HS-27A (cell line): Measurements from ENCODE around the gene SS18L1.

ENCODE experiments used
- DNase-seq: peaks from one replicate; pipeline ENCODE4 v3.0.0-alpha.2; 2012; ENCODE audit warnings: low read depth, missing footprints

The SS18L1 gene

DNA sequence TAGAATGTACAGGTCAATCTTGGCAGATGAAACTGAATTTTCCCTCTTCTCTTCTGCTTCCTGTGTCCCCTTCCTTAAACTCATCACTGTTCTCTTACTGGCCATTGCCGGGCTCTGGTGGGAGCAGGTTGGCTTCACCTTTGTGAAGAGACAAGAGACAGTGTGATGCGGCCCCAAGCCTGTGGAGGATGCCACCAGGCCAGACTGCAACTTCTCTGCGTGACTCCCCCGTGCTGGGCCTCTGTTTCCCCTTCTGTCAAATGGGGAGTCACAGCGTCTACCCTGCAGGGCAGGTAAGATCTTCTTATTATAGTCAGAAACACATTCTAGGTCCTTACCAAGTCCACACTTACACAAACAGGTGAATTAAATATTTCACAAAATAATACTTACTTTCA is 23.2 kb upstream of the SS18L1 start:
- no peak for DNase-seq

DNA sequence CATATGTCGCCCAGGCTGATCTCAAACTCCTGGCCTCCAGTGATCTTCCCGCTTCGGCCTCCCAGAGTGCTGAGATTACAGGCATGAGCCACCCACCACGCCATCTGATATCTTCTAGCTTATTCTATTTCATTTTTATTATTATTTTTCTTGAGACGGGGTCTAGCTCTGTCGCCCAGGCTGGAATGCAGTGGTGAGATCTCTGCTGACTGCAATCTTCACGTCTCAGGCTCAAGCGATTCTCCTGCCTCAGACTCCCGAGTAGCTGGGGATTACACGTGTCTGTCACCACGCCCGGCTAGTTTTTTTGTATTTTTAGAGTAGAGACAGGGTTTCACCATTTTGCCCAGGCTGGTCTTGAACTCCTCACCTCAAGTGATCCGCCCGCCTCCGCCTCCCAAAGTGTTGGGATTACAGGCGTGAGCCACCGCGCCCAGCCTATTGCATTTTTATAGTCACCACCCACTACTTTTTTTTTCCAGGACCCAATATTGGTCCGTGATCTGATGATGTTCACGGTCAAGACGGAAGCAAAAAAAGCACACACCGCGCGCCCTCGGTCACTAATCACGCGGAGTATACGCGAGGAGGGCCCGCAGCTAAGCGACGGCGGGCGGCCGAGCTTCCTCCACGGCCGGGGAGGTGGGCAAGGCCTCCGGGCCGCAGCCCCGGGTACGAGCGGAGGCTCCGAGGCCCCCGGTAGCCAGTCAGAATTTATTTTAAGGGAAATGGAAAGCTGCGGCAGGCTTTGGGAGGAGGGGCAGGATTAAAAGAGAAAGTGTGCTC is 22.4 kb upstream of the SS18L1 start:
- DNase-seq: no peak

DNA sequence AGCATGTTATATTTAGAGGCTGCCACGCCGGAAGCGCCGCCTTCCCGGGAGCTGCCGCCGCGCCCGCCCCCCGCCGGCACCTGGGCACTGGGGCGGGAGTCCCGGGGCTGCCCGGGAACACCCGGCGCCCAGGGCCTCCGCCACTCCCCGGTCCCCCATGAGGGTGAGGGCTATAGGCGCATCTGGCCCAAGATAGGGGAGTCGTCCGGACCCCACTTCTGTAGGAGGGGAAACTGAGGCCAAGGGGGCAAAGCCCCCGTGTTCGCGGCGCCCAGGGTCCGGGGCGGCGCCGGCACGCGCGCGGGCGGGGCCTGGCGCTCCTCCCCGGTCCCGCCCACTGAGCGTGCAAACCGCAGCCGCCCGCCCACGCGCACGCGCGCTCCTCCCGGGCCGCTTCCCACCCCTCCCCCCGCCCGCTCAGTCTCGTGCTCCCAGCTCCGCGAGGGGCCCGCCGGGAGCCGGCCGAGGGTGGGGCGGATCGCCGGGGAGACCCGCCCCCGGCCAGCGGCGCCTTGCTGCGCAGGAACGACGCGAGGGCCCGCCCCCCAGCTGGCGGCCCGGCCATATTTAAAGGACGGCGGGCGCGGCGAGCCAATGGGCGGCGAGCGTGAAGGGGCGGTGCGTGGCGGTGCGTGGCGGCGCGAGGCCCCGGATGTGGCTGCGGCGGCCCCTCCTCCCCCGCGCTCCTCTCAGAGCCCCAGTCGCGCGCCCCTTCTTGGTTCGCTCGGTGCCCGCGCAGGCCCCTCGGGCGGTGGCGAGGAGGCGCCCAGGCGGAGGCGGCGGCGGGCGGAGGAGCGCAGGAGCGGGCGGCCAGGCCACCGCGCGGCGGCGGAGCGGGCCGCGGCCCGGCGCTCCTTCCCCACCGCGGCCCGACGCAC is 21.6 kb upstream of the SS18L1 start, which contains the start of gene LSM14B:
LSM14B (plus strand) TSS at position 700 of the 878 bp plus-strand sequence. CDS start 192 bp downstream, outside the sequence.
- peak; percentile 86 for DNase-seq

DNA sequence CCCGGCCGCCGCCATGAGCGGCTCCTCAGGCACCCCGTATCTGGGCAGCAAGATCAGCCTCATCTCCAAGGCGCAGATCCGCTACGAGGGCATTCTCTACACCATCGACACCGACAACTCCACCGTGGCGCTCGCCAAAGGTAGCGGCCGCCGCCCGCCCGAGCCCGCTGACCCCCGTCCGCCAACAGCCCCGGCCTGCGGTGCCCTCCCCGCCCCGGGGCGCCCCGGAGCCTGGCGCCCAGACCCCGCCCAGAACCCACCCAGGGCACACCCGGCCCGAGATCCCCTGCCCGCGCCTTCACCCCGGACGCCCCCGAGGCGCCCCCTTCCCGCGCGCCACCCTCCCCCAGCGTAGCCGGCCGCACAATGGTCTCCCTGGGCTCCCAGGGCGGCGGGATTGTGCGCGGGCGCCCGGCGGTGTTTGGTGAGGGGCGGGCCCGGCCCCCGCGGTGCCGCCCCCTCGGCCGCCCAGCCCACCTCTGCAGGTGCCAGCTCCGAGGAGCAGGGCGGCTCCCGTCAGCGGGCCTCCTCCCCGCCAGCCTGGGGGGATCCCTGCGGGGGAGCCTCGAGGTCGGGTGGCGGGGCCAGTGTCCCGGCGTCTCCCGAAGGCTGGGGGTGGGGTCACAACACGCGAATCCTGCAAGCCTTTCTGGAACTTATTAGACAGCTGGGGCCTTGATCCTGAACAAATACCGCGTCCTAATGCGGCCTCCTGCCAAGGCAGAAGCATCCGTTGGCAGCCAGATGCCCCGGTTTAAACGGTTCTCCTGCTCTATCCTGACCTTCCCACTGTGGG is 20.7 kb upstream of the SS18L1 start:
- no peak for DNase-seq

DNA sequence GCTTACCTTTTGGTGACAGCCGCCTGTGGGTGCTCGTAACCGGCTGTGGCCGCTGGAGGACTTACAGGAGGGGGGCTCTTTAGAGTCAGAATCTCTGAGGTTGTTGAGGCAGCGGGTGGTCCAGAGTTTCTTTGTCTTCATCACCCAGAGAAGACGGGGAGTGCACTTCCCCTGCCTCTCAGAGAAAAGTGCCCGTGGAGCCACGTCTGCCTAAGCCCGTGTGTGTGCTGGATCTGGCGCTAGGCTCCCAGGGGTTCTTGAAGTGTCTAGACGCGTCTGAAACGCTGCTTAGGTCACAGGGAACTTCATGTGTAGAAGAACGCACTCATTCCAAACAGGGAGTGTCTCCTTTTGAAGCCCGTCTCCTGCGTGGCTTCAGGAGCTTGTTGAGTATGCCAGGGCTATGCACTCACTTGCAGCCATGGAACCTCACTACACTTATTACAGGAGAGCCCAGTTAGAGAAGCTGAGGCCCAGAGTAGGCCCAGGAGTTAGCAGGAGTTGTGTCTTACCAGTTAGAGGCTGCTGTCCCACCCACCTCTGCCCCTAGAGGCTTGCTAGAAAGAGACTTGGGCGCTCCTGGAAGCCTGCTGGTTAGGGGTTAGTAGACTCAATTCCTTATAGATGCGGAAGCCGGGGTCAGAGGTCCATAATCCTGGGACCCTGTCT is 20.0 kb upstream of the SS18L1 start:
- DNase-seq: no peak

DNA sequence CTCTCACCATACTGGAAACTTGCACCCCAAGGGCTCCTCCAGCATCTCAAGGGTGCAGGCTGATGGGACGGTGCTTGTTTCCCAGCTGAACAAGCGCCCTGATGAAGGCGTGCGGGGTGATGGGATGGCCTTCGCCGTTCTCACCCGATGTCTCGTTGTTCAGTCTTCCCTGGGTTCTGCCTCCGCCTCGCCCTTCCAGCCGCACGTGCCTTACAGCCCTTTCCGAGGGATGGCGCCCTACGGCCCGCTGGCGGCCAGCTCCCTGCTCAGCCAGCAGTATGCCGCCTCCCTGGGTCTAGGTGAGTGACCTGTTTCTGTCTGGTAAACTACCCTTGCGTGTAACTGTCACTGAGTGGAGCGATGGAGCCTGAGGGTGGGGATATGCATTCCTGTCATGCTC is 17.4 kb upstream of the SS18L1 start:
- no peak for DNase-seq

DNA sequence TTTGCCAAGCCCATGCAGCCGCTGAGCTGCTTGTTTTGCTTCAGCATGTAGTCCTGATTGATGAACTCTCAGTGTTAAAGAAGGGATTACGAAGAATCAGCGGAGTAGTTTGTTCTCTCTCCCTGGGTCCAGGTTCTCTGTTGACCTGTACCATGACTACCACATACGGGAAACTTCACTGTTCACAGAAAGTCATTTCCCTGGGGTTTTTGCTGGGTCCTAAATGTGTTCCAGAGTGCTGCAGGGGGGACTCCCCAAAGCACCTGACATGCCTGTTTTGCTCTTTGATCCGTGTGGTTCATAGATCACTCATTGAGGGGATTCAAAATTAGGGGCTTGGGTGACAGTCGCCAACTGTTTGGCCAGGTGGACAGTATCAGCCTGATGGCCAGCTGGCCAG is 15.8 kb upstream of the SS18L1 start:
- no peak for DNase-seq

DNA sequence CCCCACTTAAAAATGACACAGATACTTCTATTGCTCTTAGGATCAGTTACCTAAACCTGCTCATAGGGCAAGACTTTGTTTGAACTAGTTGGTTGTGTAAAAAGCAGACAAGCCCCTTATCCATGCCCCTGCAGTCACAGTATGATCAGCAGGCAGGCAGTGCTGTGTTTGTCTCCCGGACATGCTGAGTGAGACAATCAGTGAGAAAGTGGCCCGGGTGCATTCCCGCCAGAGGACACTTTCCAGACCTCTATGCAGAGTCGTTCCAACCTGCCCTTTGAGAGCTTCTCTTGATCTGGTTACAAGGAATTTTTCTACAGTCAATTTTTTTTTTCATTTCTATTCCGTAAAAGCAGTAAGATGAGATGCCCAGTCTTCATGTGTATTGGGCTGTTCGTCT is 15.1 kb upstream of the SS18L1 start:
- no peak for DNase-seq

DNA sequence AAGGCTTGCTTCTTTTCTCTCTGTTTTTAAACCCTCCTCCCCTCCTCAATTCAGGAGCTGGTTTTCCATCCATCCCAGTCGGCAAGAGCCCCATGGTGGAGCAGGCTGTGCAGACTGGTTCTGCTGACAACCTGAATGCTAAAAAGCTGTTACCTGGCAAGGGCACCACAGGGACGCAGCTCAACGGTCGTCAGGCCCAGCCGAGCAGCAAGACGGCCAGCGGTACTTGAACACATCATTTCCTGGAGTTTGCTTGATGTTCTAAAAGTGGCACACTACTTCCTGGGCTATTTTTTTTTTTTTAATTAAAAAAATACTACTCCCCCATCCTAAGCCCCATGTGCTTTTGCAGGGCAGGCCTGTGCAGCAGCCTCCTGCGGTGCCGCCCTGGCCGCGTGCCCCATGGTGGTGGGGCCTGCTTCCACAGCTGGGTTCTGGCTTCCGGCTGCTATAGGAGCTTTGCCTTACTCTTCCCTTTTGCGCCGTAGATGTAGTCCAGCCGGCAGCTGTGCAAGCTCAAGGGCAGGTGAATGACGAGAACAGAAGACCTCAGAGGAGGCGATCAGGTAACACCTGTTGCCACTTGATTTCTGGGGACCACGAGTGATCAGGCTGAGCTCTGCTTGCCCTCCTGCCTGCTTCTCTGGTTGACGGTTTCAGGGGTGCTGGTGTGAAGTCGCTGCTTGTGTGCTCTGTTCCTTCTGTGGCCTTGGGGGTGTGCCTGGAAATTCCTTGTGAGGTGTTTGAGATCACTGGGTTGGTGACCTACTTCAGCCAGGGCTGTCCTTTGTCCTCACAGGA is 13.6 kb upstream of the SS18L1 start:
- DNase-seq: no peak

DNA sequence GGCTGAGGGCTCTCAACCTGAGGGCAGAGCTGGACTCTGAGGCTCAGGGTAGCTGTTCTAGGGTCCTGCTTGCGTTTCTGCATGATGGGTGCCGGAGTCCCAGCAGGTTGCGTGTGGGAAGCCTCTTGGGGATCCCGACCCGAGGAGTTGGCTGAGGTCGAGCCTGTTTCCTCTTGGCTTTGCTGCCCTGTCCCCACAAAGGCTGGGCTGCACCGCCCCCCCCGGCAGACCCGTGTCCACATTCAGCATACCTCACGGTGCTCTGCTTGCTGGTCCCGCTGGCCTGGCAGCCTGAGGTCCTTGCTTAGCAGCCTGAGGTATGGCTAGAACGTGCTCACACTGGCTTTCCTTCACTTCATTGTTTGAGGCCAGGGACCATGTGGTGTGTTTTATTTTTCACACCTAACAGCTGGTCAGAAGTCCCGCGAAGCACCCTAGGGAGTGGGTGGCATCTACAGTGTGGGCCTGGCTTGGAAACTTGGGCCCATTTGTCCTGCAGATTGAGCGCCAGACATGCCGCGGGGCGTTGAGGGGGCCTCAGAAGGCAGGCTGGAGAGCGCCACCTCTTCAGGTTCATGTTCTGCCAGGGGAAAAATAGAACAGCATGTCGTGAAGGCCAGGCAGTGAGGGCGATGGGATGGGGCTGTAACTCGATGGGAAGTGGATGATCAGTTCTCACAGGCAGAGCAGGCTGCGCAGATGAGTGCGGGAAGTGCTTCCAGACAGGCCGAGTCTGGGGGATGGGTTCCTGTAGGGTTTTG is 11.8 kb upstream of the SS18L1 start:
- no peak for DNase-seq

DNA sequence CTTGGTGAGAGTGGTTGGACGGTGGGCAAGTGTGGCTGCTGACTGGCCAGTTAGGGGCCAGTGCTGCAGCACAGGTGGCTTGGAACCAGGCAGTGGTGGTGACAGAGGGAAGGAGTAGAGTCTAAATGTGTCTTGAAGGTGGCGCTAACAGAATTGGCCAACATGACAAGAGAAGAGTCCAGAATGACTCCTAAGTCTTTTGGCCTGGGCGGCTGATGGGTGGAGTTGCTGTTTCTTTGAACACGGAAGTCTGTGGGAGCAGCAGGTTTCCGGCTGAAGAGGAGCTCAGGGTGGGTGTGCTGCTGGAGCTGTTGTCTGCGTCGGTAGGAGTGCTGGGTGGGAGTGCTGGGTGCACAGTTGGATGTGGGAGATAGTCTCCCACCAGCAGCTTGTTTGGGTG is 11.1 kb upstream of the SS18L1 start:
- DNase-seq: no peak

DNA sequence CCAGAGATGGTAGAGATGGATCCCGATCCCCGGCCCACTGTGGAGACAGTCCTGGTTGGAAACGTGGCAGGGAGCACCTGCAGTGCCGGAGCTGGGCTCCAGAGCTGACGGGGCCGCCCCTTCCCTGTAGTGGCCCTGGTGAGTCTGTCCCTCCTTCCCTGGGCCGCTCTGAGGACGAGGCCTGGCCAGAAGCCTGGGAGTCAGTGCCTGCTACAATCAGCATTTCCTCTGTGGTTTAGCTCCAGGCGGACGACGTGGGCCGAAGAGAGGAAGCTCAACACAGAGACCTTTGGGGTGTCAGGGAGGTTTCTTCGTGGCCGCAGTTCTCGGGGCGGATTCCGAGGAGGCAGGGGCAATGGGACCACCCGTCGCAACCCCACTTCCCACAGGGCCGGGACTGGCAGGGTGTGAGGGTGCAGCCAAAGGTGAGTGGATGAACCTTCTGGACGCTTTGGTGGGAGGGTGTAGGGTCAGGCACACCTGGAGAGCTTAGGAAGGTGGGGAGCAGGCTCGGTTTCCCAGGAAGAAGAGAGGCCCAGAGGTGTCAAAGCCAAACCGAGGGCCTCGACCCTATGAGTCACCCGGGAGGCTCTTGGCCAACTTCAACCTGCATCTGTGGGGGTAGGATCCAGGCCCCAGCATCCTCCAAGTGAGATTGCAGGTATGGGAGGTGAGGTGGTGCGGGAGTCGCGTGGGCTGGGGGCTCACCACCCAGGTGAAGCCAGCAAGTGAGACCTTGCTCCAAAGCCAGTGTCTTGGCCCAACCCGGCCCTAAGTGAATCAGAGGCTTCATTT is 10.3 kb upstream of the SS18L1 start:
- no peak for DNase-seq

DNA sequence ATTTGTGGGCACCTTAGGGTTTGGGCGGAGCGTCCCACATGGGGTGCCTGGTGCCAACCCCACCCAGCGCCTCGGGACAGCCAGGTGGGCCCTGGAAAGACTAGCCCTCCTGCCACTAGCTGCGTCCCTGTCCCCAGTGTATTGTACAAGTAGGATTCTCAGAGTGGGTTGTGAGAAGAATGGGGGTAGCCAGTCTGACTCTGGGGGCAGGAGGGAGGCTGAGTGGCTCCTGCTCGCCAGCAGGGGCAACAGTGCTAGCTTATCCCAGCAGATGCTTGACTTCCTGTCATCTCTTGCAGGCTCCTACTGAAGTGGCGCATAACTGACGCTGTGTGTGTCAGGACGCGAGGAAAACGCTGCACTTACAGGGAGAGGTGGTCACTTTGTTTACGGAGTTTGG is 9.7 kb upstream of the SS18L1 start:
- no peak for DNase-seq

DNA sequence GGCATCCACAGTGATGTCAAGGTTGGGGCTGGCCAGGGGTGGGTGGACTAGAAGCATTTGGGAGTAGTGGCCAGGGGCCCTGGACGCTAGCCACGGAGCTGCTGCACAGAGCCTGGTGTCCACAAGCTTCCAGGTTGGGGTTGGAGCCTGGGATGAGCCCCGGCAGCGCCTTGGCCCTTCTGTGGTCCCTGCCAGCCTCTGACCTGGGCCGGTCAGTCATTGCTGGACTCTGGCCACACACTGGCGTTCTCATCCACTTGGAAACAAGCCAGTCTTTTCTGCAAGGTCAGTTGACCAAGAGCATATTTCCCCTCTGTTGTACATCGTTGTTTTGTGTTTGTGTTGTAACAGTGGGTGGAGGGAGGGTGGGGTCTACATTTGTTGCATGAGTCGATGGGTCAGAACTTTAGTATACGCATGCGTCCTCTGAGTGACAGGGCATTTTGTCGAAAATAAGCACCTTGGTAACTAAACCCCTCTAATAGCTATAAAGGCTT is 8.8 kb upstream of the SS18L1 start:
- DNase-seq: no peak

DNA sequence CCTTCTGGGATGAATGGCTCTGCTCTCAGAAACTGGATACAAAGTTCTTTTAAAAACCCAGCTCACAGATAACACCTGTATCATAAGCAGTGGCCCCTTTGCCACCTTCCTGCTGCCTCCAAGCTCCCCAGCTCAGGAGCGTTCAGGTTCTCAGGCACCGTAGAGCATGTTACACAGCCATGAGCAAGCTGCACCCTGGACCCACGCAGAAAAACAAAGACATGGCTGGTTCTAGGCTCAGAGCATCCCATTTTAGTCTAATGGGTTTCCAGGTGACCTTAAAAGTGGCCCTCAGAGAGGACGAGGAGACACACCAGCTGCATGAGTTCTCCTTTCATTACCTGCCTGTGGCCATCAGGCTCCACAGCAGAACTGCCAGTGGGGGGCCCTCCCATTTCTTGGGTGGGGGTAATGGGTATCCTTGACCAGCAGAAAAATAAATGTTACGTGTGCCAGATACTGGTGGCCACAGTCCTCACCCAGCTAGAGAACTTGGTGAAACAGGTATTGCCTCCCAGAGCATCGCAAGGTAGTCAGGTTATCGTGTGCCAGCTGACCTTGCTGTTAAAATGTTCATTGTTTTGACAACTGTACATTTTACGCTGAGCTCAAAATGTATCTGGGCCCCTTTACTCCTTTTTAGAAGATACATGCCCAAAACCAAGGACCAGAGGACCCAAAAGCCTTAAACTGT is 7.8 kb upstream of the SS18L1 start:
- no peak for DNase-seq

DNA sequence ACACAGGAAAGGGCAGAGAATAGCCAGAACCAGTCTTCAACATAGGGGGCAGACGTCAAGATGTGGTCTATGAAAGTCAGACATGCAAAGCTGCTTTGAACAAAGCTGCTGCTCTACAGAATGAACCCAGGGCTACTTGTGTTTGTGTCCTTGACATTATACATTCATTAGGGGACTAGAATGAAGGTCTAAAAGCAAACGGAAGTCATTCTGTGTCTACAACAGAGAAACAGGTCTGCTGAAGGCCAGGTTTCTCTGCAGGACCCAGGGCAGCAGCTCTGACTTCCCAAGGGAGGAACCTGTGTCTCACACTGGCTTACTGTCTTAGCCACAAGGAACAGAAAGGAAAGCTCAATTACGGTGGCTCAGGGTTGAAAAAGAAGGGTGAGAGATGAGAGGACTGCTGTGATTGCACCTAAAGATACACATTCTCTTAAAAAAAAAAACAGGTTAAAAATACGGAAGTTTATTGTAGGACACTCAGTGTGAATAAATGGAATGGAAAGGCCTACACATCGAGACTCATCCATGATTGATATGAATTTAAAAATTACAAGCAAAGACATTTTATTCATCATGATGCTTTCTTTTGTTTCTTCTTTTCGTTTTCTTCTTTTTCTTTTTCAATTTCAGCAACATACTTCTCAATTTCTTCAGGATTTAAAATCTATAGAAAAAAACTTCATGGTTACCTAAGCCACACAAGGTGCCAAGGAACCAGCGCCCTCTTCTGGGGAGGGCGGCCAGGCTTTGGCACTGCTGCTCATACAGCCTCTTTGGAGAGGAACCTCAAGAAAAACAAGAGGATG is 7.1 kb upstream of the SS18L1 start:
- no peak for DNase-seq

DNA sequence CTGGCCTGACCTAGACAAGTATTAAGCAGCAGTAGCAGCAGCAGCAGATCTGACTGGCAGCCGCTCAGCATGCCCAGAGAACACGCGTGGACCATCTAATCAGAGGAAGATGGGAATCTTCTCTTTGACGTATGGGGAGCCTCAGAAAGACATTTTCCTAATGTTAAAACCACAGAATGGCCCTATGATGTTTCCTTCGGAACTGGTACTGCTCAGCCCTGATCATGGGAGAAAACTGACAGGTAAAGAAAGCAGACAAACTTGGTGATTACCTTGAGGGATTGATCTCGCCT is 6.5 kb upstream of the SS18L1 start:
- DNase-seq: no peak
